Suprapubic skin (tissue), 4 donors: ENCODE measurements around the gene AIG1. TPM values are rescaled to one million over a fixed set of nuclear protein-coding genes. Genes with fewer than 3 reads are reported as not detected.

ENCODE experiments used
- DNase-seq, 2 donors: peaks; one replicate each; pipeline ENCODE4 v3.0.0-alpha.2; 2019; ENCODE audit warnings: low spot score in 2 of 2
- H3K27ac ChIP-seq: fragments of 200-600 bp; sonication (generic); one replicate; pipeline ENCODE4 v1.5.1; 2019
- H3K27me3 ChIP-seq: fragments of 200-600 bp; sonication (generic); one replicate; pipeline ENCODE4 v1.5.1; 2019
- H3K36me3 ChIP-seq: fragments of 200-600 bp; sonication (generic); one replicate; pipeline ENCODE4 v1.5.1; 2019
- H3K4me1 ChIP-seq: fragments of 200-600 bp; sonication (generic); one replicate; pipeline ENCODE4 v1.5.1; 2019
- H3K4me3 ChIP-seq: fragments of 200-600 bp; sonication (generic); one replicate; pipeline ENCODE4 v1.5.1; 2019; ENCODE audit warnings: mild to moderate bottlenecking
- H3K9me3 ChIP-seq: fragments of 200-600 bp; sonication (generic); one replicate; pipeline ENCODE4 v1.5.1; 2019
- CTCF ChIP-seq, 2 donors: fragments of 200-600 bp in 1 of 2; fragments of 450-650 bp in 1 of 2; sonication (generic) in 1 of 2; IDR thresholded peaks; one replicate each; pipeline ENCODE4 v1.5.1; 2016 to 2019; ENCODE audit warnings: antibody characterized with exemption in 2 of 2, mild to moderate bottlenecking in 1 of 2, moderate library complexity in 1 of 2
- EP300 ChIP-seq: sonication (generic); formaldehyde crosslinking; IDR thresholded peaks from one replicate; pipeline ENCODE4 v1.6.1; 2017; ENCODE audit warnings: antibody characterized with exemption
- POLR2A ChIP-seq, 2 donors: fragments of 450-650 bp; IDR thresholded peaks; one replicate each; pipeline ENCODE4 v1.6.1; 2017; ENCODE audit warnings: antibody characterized with exemption in 2 of 2, mild to moderate bottlenecking in 2 of 2, moderate library complexity in 2 of 2
- POLR2AphosphoS5 ChIP-seq, 3 donors: sonication (generic); formaldehyde crosslinking; IDR thresholded peaks; one replicate each; pipeline ENCODE4 v1.6.1; 2017; ENCODE audit warnings: antibody characterized with exemption in 3 of 3
- WGBS: methylation state at CpG from one replicate; pipeline ENCODE4 v1.1.5; 2018; 5-methylcytosine and 5-hydroxymethylcytosine counted together
- total RNA-seq, 4 donors: library from RNA; depleted of rRNA; stranded (reverse); fragments of >200 nt; gene quantifications; one replicate each; pipeline ENCODE4 v1.1.0, GENCODE V29; 2016

AIG1 gene
- total RNA-seq, 4 donors from 2014 or later = 14.5 to 22.1 (median 19.7) TPM

DNA sequence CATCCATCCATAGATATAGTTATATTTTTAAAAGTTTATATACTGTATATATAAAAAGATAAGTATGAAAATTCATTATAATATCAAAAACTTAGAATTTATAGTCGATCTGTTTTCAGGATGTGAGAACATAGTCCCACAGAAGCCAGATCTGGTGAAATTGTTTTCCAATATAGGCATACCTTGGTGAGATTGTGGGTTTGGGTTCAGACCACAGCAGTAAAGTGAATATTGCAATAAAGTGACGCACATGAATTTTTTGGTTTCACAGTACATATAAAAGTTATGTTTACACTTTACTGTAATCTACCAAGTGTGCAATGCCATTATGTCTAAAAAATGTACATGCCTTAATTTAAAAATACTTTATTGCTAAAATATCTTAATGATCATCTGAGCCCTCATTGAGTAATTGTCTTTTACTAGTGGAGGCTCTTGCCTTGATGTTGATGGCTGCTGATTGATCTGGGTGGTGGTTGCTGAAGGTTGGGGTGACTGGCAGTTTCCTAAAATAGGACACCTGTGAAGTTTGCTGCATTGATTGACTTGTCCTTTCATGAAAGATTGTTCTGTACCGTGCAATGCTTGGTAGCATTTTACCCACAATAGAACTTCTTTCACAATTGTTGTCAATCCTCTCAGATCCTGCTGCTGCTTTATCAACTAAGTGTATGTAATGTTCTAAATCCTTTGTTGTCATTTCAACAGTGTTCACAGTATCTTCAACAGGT lies 29.8 kb downstream of the AIG1 start:
- Histone ChIP-seq H3K9me3 (no peaks in the 10 kb centered on the region), H3K4me3 (no peak overlapping the region), H3K27me3 (no peaks in the 10 kb centered on the region), H3K27ac (no peak overlapping the region), H3K36me3 (no peaks in the 10 kb centered on the region), H3K4me1 (no peaks in the 10 kb centered on the region)
- DNase-seq = no peak
- TF ChIP-seq POLR2AphosphoS5 (IDR thresholded peaks at IDR 0.05) = no peak
- TF ChIP-seq EP300 = no peak
- WGBS = 90% methylated on average over 3 of the region's 3 CpGs

GRCh38 chr6:143092768-143093167 lies 32.1 kb downstream of the AIG1 start:
- no peak for TF ChIP-seq CTCF (IDR thresholded peaks at IDR 0.05)
- TF ChIP-seq POLR2AphosphoS5 (IDR thresholded peaks at IDR 0.05) = no peak
- TF ChIP-seq POLR2A (IDR thresholded peaks at IDR 0.05) = no peak
- no peak for TF ChIP-seq EP300
- H3K4me1 ChIP-seq = no peaks in the 10 kb centered on the region
- no peak for DNase-seq
- H3K9me3 ChIP-seq = no peaks in the 10 kb centered on the region
- H3K36me3 ChIP-seq = no peaks in the 10 kb centered on the region
- 89% methylated on average over 2 of the region's 2 CpGs for WGBS
- H3K4me3 ChIP-seq = no peak overlapping the region
- no peak overlapping the region for H3K27ac ChIP-seq
- H3K27me3 ChIP-seq = no peaks in the 10 kb centered on the region

GRCh38 chr6:143093290-143093689 lies 32.6 kb downstream of the AIG1 start:
- Histone ChIP-seq H3K4me3 (no peak overlapping the region), H3K4me1 (no peaks in the 10 kb centered on the region), H3K27ac (no peak overlapping the region), H3K27me3 (no peaks in the 10 kb centered on the region), H3K9me3 (no peaks in the 10 kb centered on the region), H3K36me3 (no peaks in the 10 kb centered on the region)
- WGBS = 87% methylated on average over 2 of the region's 2 CpGs
- DNase-seq = no peak
- TF ChIP-seq POLR2AphosphoS5 (IDR thresholded peaks at IDR 0.05) (no peak), EP300 (no peak), POLR2A (IDR thresholded peaks at IDR 0.05) (no peak), CTCF (IDR thresholded peaks at IDR 0.05) (no peak)

- Histone ChIP-seq H3K36me3 (no peaks in the 10 kb centered on the region), H3K27me3 (no peaks in the 10 kb centered on the region), H3K4me1 (no peaks in the 10 kb centered on the region), H3K4me3 (no peak overlapping the region), H3K9me3 (no peaks in the 10 kb centered on the region), H3K27ac (no peak overlapping the region)
- TF ChIP-seq POLR2A (IDR thresholded peaks at IDR 0.05) = no peak
- no peak for TF ChIP-seq EP300
- no peak for TF ChIP-seq CTCF (IDR thresholded peaks at IDR 0.05)
- no peak for TF ChIP-seq POLR2AphosphoS5 (IDR thresholded peaks at IDR 0.05)
- 90% methylated on average over 2 of the region's 2 CpGs for WGBS
- DNase-seq = no peak
Measured at GRCh38 chr6:143096403-143096802, 35.7 kb downstream of the AIG1 start.

DNA sequence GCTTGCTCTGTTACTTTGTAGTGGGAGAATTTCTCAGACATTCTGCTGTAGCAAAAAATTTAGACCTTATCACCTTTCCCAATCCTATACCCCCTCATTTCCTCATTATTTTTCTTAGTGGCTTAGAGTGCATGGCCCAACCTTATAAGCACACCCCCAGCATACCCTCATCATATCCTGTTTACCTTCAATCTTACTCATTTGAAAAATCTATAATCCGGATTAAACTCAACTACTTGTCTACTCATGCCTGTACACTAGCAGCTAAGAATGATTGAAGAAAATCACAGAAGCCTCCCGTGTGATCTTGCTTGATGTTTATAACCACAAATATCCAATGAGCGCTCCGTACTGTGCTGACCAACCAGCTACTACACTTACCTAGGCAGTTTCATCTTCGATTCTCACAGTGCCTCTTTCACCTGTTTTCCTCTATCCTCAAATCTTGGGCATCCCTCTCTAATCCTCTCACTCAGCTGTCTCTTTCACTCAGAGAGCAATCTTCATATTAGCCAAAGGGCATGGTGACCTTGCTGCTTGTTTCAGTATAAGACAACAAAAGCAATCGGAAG lies 36.6 kb downstream of the AIG1 start:
- Histone ChIP-seq H3K4me1 (no peaks in the 10 kb centered on the region), H3K27me3 (no peaks in the 10 kb centered on the region), H3K27ac (no peak overlapping the region), H3K9me3 (no peaks in the 10 kb centered on the region), H3K4me3 (no peak overlapping the region), H3K36me3 (no peaks in the 10 kb centered on the region)
- WGBS = 89% methylated on average over 6 of the region's 6 CpGs
- TF ChIP-seq EP300 (no peak), CTCF (IDR thresholded peaks at IDR 0.05) (no peak), POLR2A (IDR thresholded peaks at IDR 0.05) (no peak), POLR2AphosphoS5 (IDR thresholded peaks at IDR 0.05) (no peak)
- no peak for DNase-seq
